ENCODE results near the gene IL21.

IL21 gene

DNA sequence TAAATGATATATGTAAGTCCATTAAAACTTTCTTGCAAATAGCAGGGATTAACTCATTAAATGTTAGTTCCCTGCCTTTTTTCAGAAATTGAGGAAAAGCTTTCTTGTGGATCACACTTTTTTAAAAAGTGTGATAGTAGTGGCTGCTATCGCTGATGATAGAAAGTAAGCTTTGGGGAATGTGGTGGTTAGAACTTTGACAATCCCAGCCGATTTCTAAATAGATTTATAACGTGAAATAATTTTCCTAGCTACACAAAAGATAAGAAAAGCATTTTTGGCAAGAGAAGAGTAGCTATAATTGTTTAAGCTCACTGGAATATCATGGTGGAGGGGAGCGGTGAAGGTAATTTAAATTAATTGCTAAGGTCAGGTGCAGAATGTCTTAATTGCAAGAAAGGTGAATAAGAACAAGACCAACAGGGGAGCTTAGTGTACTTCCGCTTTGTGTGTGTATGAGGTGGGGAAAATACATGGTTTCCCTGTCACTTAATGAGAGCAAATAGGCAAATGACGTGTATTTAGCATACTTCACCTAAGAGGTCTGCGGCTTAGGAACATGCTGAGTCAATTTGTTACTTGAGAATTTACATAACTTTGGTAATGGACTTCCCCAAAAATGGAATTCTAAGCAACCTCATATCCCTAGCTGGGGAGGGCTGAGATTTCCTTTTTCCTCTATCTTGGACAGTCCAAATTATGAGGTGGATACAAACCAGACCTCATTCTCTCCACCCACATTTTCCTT lies 11.7 kb upstream of the IL21 start:
- no peak for DNase-seq

DNA sequence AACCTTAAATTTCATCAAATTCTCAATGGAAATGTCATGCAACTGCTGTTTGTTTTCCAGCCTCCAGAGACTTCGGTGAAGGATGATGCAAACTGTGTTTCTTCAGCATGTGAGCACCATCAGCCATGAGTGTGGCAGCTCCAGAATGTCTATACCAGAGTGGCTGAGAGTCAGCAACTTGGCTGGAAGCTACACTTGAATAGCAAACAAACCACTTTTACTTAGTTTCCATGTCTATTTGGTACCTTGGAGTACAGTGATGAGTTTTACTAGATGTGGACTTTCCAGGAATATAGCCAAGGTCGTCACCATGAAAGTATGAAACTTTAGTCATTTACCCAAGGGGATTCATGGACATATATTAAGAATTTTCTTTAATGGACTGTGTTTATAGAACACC lies 4.3 kb upstream of the IL21 start:
- no peak for DNase-seq

- DNase-seq = no peak
These were observed 3.3 kb upstream of the IL21 start for GRCh38 chr4:122624205-122624604.

- DNase-seq = no peak
These were observed 2.8 kb upstream of the IL21 start for GRCh38 chr4:122623637-122624166.

GRCh38 chr4:122622400-122622799 lies 1.5 kb upstream of the IL21 start:
- no peak for DNase-seq

GRCh38 chr4:122619611-122620010 lies 1.3 kb downstream of the IL21 start:
- no peak for DNase-seq

DNA sequence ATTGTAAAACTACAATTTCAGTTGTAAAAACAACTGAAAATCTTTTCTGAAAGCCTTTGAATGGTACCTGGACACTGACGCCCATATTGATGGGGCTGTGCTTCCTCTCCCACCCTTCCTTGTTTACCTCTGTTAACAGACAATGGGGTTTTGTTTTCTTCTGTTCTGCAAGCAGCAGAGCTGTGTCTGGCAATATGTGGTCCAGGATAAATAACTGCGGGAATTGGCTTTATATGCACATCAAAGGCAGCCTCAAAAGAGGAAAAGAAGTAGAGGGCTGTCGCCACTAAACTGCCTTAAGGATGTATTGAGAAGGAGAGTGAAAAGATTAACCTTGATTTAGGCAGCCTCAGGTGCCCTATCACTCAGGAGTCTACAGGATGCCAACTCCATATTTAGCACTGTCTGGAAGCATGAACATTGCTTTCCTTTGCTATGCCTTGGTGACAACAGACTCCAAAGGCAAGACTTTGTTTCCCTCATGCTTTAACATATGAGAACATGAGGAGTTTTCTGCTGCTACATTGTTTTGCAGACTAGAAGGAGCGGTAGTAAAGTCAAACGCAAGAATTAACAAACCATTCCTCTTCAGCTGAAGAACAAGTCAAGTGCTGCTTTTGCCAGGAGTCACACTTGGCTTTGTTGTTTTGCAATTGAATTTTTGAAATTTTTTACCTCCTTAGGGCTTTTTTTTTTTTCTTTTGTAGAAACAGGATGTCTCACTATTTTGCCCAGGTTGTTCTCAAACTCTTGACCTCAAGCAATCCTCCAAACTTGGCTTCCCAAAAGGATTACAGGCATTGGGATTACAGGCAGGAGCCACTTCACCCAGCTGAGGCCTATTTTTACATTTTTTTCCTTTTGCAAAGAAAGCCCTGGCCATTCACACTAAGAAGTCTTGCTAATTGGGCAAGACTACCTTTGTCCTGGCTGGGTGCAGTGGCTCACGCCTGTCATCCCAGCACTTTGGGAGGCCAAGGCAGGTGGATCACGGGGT lies 3.0 kb downstream of the IL21 start:
- DNase-seq = no peak

- no peak for DNase-seq
These were observed 3.8 kb downstream of the IL21 start for GRCh38 chr4:122616915-122617596.

- DNase-seq = no peak
These were observed 6.2 kb downstream of the IL21 start for GRCh38 chr4:122614621-122615020.

GRCh38 chr4:122612540-122612939 lies 8.3 kb downstream of the IL21 start:
- no peak for DNase-seq

- no peak for DNase-seq
These were observed 14.4 kb downstream of the IL21 start for GRCh38 chr4:122606364-122607043.

- DNase-seq = no peak
These were observed 16.7 kb downstream of the IL21 start for GRCh38 chr4:122604146-122604545.

DNA sequence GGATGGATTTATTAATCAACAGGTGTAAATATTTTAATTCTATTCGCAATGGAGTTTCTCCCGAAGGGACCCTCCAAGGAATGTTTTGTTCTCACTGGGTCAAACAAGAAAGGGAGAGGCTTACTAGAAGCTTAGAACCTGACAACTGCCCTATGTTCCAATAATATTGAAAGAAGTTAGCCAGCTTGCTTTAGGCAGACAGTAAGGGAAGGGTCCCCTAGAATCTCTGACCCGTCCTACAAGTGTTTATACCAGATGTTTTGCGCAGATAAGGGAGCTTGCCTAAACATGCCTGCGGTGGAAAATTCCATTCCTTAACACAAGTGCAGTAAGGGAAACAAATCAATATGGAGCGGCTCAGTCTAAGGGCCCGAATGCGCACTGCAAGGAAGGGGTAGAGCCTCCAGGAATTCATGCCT lies 17.7 kb downstream of the IL21 start:
- DNase-seq = no peak

- no peak for DNase-seq
These were observed 18.4 kb downstream of the IL21 start for GRCh38 chr4:122602277-122603142.

DNA sequence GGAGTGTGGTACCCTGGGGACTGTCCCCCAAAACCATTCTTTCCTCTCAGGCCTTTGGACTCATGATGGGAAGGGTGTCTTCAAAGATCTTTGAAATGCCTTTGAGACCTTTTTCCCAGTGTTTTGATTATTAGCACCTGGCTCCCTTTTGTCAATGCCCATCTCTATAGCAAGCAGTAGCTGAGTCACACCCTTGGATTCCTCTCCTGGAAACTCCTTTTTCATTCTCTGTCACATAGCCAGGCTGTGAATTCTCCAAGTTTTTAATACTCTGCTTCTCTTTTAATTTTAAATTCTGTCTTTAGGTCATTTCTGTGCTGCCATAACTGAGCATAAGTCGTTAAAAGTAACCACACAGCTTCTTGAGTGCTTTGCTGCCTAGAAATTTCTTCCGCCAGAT lies 29.7 kb downstream of the IL21 start:
- no peak for DNase-seq

GRCh38 chr4:122588453-122589238 lies 32.2 kb downstream of the IL21 start:
- no peak for DNase-seq

DNA sequence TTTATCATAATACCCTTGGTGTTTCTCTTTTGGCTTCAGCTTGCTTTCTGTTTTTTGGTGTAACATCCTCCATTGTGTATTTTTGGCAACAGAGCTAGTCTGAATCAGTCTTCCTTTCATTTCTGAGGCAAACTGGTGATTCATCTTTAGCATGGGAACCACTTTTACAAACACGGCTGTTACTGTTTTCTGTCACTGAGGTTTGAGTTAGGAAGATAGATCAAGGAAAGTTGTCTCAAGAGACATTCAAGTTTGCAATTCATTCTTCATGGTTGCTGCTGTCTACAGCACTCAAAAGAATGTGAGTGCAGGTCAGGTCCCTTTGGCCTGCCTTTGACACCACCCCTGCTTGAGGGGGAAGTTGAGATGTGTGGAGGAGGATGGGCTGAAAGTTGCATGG lies 36.3 kb downstream of the IL21 start:
- DNase-seq = no peak

- DNase-seq = no peak
These were observed 37.0 kb downstream of the IL21 start for GRCh38 chr4:122583906-122584305.

DNA sequence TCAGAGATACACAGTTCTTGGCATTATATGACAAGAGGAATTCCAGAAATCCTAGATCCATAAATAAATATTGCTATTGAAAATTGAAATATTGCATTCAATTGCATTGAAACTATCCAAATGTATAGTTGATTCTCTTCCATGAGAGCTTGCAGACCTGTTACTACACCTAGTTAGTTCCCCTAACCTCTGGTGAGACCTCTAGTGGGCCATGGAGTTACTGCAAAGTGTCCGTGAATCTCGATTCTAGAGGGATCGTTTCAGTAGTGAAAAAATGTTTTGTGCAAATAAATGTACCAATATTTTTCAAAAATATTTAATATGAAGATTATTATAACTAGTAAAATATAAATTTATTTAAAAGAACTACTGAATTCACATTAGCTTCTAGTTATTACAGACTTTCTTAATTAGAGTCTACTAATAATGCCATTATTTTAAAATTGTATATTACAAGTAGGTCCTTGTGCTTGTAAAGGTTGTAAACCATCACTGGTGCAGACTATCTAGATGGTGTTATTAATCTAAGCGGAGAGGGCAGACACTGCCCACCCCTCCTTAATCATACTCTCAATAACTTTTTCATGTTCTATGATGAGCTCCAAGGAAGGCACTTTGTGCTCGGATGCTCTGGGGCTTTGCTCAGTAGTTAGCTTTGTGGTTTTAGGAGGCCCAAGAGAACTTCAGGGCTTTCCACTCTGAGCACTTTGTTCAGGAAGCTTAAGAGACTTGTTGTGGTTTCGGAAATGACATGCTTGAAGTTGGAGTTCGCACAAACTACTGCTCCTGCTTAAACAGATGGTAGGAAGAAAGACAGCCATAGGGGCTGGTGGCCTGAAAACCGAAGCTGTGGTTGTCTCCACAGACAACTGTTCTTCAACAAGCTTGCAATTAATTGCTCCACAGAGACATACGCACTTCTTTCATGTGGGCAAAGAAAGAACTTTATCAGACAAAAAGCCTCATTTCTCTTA lies 42.8 kb downstream of the IL21 start:
- DNase-seq = no peak

Measured in NCI-H187 (cell line).